HG03025 (cell line): ENCODE results near the gene N4BP2L1.
"Not testable (repeated sequence)": the region's sequence is repeated elsewhere in the genome, so short reads cannot be mapped to it uniquely, and the experiment has no call there.

ENCODE experiments used
- ATAC-seq: cut with Tn5 transposase; IDR thresholded peaks from one replicate; pipeline ENCODE4 v1.9.1; 2021; ENCODE audit warnings: mild to moderate bottlenecking, moderate library complexity; ENCODE audit not compliant: unreplicated experiment, low FRiP score

The N4BP2L1 gene

DNA sequence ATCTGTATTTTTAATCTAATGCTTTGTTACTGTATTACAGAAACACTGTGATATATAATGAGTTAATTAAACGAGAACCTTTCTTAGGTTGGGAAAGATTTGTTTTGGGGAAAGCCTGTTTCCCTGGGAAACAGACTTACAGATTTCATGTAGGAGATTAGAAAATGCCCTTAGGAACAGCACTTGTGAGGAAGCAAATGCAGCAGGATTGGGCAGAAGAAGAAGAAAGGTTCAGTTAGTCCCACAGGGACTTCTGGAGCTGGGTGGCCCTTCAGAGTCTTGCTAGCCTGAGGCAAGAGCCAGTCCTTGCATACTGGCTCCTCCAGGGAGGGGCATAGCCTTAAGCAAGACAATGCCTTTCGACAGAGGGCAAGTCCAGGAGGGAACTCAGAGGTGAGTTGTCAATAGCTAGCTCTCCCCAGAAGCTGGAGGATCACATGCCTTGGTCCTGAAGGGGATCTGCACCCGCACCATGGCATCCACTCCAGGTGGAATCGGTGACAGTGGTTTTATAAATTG, 36.8 kb downstream of the N4BP2L1 start:
- ATAC-seq = no peak

DNA sequence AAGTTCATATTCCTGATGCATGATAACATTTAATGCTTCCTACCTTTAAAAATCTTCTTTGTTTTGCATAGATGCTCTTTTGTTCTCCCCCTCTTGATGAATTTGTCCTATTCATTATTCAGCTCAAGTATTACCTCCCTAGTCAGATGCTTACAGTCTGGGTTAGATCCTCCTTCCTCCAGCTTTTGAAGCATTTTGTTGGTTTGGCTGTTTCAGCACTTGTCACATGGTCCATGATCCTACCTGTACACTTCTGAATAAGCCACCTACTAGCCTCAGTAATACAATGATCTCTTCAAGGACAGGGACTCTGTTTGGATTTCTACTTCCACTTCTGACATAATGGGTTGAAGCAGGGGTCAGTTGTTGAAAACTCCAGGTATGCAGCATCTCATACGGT, 37.4 kb downstream of the N4BP2L1 start:
- ATAC-seq = no peak

DNA sequence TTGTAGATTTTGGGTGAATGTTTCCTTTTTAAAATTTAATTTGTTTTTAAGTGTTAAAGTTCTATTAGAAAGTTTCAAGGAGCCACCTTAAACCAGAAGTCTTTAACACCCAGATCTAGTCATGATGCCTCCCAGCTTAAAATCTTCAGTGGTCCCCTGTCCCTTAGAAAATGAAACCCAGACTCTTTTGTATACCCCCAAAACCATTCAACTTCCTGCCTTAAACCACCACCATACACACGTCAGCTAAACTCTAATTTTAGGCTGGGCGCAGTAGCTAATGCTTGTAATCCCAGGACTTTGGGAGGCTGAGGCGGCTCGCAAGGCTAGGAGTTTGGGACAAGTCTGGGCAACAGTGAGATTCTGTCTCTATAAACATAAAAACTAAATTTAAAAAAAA, 37.9 kb downstream of the N4BP2L1 start:
- ATAC-seq = no peak

DNA sequence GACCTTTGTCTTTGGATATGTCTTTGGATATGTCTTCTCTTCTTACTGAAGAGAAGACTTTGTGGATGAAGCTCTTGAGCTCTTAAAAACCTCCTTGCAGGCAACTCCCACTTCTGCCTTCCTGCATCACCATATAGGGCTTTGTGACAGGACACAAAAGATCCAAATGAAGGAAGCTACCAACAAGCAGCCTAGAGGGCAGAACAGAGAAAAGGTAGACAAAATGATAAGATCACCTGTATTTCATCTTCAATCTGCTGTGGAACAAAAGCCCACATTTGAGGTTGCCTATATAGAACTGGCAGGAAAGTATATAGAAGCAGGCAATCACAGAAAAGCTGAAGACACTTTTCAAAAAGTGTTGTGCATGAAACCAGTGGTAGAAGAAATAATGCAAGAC, 42.5 kb downstream of the N4BP2L1 start:
- ATAC-seq = no peak

DNA sequence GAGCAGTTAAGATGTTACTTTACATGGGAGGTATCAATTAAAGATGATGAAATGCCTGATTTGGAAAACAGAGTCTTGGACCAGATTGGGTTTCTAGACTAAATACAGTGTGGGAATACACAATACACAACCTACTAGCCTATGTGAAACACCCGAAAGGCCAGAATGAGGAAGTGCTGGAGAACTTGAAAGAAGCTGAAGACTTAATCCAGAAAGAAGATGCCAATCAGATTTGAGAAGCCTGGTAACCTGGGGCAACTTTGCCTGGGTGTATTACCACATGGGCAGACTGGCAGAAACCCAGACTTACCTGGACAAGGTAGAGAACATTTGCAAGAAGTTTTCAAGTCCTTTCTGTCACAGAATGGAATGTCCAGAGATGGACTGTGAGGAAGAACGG, 43.2 kb downstream of the N4BP2L1 start:
- no peak for ATAC-seq

DNA sequence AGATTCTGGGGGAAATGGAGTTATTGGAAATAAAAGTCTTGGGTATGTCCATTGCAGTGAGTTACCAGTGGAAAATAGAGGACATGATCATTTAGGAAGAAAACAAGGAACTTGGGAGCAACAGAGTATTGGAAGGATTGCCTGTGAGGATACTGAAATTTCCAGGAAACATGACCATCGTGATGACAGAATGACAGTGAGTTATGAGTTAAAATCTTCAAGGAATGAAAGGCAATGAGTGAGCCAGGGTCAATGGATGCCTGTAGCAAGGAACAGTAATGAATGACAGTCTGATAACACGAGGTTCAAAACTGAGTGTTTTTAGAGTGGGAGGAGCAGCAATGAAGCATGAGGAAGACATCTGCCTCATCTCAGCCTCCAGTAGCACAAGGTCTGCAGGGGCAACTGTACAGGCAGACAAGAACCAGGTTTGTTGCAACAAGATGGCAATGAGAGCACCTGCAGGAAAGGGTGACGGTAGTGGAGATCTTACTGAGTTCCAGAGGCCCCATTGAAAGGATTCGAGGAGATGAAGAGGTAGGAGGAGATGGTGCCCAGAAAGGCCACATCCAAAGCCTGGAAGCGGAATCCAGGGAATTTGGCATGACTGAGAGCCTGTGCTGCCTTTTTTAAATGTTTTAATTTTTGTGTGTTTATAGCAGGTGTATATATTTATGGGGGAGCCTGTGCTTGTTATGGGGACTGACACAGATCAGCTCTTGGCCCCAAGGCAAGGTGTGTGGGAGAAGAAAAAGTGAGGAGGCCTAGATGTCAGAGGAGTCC, 43.9 kb downstream of the N4BP2L1 start:
- no peak for ATAC-seq

DNA sequence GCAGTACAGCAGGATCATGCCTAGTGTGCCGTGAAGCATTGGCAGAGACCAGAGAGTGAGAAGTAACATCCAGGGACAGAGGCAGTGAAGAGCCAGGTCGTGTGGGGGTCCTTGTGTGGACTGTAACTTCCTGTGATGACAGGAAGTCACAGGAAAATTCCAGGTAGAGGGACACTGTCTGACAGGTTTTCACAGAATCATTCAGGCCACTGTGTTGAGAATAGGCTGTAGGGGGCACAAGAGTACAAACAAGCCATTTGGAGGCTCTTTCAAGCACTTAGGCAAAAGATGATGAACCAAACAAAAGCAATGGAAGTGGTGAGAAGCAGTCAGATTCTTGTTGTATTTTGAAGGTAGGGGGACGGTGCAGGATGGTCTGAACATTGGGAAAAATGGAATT, 46.4 kb downstream of the N4BP2L1 start:
- ATAC-seq = no peak

DNA sequence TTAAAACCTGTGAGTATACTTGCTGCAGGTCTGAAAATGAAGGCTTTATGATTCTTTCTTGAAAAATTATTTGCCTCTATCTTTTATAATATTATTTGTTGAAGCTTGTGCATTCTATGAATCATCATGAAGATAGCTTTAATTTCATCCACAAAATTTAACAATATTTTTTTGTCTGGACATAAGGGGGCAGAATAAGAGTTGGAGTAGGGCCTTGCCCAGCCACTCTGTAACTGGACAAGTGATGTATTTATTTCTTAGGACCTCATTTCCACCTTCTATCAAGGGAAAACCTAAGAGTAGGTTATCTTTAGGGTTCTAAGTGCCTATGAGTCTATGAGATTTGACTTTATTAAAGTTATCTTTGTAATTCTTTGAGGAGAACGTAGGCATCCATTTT, 49.9 kb downstream of the N4BP2L1 start:
- ATAC-seq = no peak

DNA sequence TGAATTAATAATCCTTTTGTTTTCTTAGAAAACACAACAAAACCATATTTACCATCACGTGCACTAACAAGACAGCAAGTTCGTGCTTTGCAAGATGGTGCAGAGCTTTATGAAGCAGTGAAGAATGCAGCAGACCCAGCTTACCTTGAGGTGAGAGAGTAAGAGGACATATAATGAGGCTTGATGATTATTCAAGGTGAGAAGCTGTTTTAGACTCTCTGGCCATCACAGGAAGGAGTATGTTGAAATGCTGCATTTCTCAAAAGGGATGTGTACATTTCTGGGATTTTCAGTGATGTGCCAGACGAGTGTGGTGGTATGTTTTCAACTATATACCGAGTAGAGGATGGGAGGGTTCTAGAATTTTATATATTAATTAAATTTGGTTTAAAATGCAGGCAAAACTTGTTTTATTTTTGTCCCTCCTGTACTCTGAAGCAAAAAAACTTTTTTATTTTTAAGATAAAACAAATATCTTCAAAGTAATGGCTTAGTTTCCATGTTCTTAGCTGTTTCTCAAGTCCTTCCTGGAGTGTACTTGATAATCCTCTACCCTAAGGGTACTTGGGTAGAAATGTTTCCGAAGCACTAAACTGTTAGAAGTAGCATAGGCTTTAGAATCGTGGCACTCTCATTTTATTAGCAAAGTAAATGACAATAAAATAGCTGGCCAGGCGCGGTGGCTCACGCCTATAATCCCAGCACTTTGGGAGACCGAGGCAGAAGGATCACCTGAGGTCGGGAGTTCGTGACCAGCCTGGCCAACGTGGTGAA, 51.1 kb downstream of the N4BP2L1 start:
- ATAC-seq = no peak

DNA sequence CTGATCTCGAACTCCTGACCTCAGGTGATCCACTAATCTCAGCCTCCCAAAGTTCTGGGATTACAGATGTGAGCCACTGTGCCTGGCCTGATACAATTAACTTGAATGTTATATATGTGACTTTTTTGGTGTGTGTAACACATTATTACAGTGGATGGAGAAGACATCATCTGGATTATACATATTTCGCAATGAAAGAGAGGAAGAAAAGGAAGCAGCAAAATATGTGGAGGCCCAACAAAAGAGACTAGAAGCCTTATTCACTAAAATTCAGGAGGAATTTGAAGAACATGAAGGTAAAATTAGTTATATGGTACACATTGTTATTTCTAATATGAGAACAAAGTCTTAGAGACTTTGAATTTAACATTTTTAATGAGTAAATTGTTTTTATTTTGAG, 57.1 kb downstream of the N4BP2L1 start:
- ATAC-seq = no peak

DNA sequence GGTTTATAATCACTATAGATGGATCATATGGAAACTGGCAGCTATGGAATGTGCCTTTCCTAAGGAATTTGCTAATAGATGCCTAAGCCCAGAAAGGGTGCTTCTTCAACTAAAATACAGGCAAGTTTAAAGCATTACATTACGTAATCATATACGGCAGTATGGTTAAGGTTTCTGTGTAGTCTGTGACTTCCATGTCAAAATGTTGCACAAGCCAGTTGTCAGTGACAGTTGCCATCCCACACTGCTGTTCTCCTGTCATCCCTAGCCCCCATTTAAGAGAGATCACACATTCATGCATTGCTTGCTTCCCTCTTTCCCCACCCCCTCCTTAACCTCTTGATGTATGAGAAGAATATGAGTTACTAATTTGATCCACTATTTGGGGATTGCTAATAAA, 65.4 kb downstream of the N4BP2L1 start:
- no peak for ATAC-seq

DNA sequence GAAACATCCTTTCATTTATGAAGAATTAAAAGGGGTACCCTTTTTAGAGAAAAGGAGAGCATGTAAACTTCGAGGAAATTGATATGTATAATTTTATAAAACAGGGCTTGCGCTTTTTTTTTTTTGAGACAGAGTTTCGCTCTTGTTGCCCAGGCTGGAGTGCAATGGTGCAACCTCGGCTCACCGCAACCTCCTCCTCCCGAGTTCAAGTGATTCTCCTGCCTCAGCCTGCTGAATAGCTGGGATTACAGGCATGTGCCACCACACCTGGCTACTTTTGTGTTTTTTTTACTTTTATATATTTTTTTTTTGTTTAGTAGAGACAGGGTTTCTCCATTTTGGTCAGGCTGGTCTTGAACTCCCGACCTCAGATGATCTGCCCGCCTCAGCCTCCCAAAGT, 72.0 kb downstream of the N4BP2L1 start:
- ATAC-seq = not testable (repeated sequence)

DNA sequence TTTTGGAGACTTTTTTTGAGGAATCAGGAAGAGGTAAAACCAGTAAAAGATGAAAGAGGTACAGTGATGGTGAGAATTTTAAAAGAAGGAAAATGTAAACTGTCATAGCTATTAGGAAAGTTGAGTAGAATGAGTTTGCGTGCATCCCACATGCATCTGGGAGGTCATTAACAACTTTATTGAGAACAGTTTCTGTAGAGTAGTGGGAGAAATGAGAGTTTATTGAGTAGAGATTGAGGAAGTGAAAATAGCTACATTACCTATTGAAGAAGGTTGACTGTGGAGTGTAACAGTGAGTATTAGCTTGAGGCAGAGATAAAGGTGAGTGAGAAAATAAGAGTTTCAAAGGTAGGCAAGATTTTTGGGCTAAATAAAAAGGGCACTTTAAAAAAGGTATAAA, 73.9 kb downstream of the N4BP2L1 start:
- ATAC-seq = no peak

DNA sequence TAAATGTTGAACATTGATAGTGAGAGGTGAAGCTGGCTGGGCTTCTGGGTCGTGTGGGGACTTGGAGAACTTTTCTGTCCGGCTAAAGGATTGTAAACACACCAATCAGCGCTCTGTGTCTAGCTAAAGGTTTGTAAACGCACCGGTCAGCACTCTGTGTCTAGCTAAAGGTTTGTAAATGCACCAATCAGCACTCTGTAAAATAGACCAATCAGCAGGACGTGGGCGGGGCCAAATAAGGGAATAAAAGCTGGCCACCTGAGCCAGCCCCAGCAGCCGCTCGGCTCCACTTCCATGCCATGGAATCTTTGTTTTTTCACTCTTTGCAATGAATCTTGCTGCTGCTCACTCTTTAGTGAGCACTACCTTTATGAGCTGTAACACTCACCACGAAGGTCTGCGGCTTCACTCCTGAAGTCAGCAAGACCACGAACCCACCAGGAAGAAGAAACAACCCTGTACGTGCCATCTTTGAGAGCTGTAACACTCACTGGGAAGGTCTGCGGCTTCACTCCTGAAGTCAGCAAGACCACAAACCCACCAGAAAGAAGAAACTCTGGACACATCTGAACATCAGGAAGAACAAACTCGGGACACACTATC, 77.0 kb downstream of the N4BP2L1 start:
- not testable (repeated sequence) for ATAC-seq
